ACC112 (cell line): ENCODE results near the gene CRYBG3.
A peak's percentile ranks its signal among the peaks of the same experiment; 100 is the strongest.

Experiments used
- H2AFZ ChIP-seq: fragments of 200-600 bp; sonication (generic); one replicate; pipeline ENCODE4 v1.6.0; 2017; ENCODE audit warnings: antibody characterized with exemption, low read length; ENCODE audit not compliant: unreplicated experiment
- H3K27ac ChIP-seq: fragments of 200-600 bp; sonication (generic); 2 replicates; pipeline ENCODE4 v1.5.1; 2014; ENCODE audit warnings: low read depth, mild to moderate bottlenecking, antibody characterized with exemption, low read length, moderate library complexity
- H3K27me3 ChIP-seq: fragments of 200-600 bp; sonication (generic); 2 replicates; pipeline ENCODE4 v1.6.1; 2014; ENCODE audit warnings: mild to moderate bottlenecking, antibody characterized with exemption, low read length, moderate library complexity, mixed read lengths; ENCODE audit not compliant: insufficient read depth
- H3K36me3 ChIP-seq: fragments of 200-600 bp; sonication (generic); 2 replicates; pipeline ENCODE4 v1.6.1; 2016; ENCODE audit warnings: mild to moderate bottlenecking, antibody characterized with exemption, low read length, moderate library complexity, mixed read lengths; ENCODE audit not compliant: insufficient read depth
- H3K4me1 ChIP-seq: fragments of 200-600 bp; sonication (generic); one replicate; pipeline ENCODE4 v1.6.1; 2016; ENCODE audit warnings: low read length, mixed read lengths; ENCODE audit not compliant: insufficient read depth, unreplicated experiment, control insufficient read depth
- H3K4me3 ChIP-seq: fragments of 200-600 bp; sonication (generic); 2 replicates; pipeline ENCODE4 v1.5.1; 2014; ENCODE audit warnings: mild to moderate bottlenecking, low read depth, low read length
- H3K79me2 ChIP-seq: fragments of 200-600 bp; sonication (generic); one replicate; pipeline ENCODE4 v1.6.0; 2016; ENCODE audit warnings: low read length; ENCODE audit not compliant: control insufficient read depth, unreplicated experiment, insufficient read depth

The CRYBG3 gene

GRCh38 chr3:97940034-97940433 is 118.2 kb downstream of the CRYBG3 start:
- no peak overlapping the region for H3K27ac ChIP-seq
- H3K79me2 ChIP-seq, result no peaks in the 10 kb centered on the region
- H3K4me3 ChIP-seq, result no peak overlapping the region
- H3K4me1 ChIP-seq, result no peaks in the 10 kb centered on the region
- H2AFZ ChIP-seq, result no peak overlapping the region
- H3K36me3 ChIP-seq, result peaks cover 17% of the 10 kb centered on the region
- no peaks in the 10 kb centered on the region for H3K27me3 ChIP-seq

- Histone ChIP-seq H3K4me3 (no peak overlapping the region), H3K4me1 (no peaks in the 10 kb centered on the region), H3K27ac (no peak overlapping the region), H2AFZ (no peak overlapping the region), H3K36me3 (peaks cover 29% of the 10 kb centered on the region), H3K27me3 (no peaks in the 10 kb centered on the region), H3K79me2 (no peaks in the 10 kb centered on the region)
Observed at GRCh38 chr3:97942801-97943546, 121.2 kb downstream of the CRYBG3 start.

GRCh38 chr3:97948351-97949109 is 126.7 kb downstream of the CRYBG3 start:
- Histone ChIP-seq H2AFZ (no peak overlapping the region), H3K4me3 (no peak overlapping the region), H3K27ac (no peak overlapping the region), H3K4me1 (peaks cover 14% of the 10 kb centered on the region), H3K36me3 (peaks cover 37% of the 10 kb centered on the region), H3K27me3 (no peaks in the 10 kb centered on the region), H3K79me2 (no peaks in the 10 kb centered on the region)

GRCh38 chr3:97949110-97949485 is 127.3 kb downstream of the CRYBG3 start:
- no peak overlapping the region for H2AFZ ChIP-seq
- no peaks in the 10 kb centered on the region for H3K79me2 ChIP-seq
- H3K36me3 ChIP-seq, result peaks cover 39% of the 10 kb centered on the region
- peaks cover 14% of the 10 kb centered on the region for H3K4me1 ChIP-seq
- no peaks in the 10 kb centered on the region for H3K27me3 ChIP-seq
- no peak overlapping the region for H3K4me3 ChIP-seq
- H3K27ac ChIP-seq, result no peak overlapping the region

GRCh38 chr3:97949743-97950142 is 127.9 kb downstream of the CRYBG3 start:
- no peak overlapping the region for H3K4me3 ChIP-seq
- H3K36me3 ChIP-seq, result peaks cover 44% of the 10 kb centered on the region
- H3K27ac ChIP-seq, result no peak overlapping the region

GRCh38 chr3:97950360-97950759 is 128.5 kb downstream of the CRYBG3 start:
- Histone ChIP-seq H3K27me3 (no peaks in the 10 kb centered on the region), H3K79me2 (no peaks in the 10 kb centered on the region), H2AFZ (no peak overlapping the region), H3K36me3 (peaks cover 39% of the 10 kb centered on the region), H3K27ac (no peak overlapping the region), H3K4me3 (no peak overlapping the region), H3K4me1 (peaks cover 14% of the 10 kb centered on the region)

More at GRCh38 chr3:97949743-97950142, 127.9 kb downstream of the CRYBG3 start:
- Histone ChIP-seq H3K79me2 (no peaks in the 10 kb centered on the region), H3K4me1 (peaks cover 14% of the 10 kb centered on the region), H3K27me3 (no peaks in the 10 kb centered on the region), H2AFZ (no peak overlapping the region)

GRCh38 chr3:97952280-97952679 is 130.5 kb downstream of the CRYBG3 start:
- Histone ChIP-seq H2AFZ (no peak overlapping the region), H3K27ac (peak overlapping the region; percentile 68), H3K27me3 (no peaks in the 10 kb centered on the region), H3K4me3 (no peak overlapping the region), H3K79me2 (no peaks in the 10 kb centered on the region), H3K4me1 (peaks cover 14% of the 10 kb centered on the region), H3K36me3 (peaks cover 26% of the 10 kb centered on the region)

- no peak overlapping the region for H3K4me3 ChIP-seq
- peaks cover 30% of the 10 kb centered on the region for H3K36me3 ChIP-seq
- no peaks in the 10 kb centered on the region for H3K27me3 ChIP-seq
- peak overlapping the region; percentile 68 for H3K27ac ChIP-seq
- no peaks in the 10 kb centered on the region for H3K79me2 ChIP-seq
- no peak overlapping the region for H2AFZ ChIP-seq
- H3K4me1 ChIP-seq, result peaks cover 18% of the 10 kb centered on the region
Observed at GRCh38 chr3:97952872-97953271, 131.1 kb downstream of the CRYBG3 start.

- Histone ChIP-seq H3K4me3 (no peak overlapping the region), H3K79me2 (no peaks in the 10 kb centered on the region), H3K27ac (no peak overlapping the region), H3K36me3 (peaks cover 33% of the 10 kb centered on the region), H2AFZ (no peak overlapping the region), H3K27me3 (no peaks in the 10 kb centered on the region), H3K4me1 (peaks cover 30% of the 10 kb centered on the region)
Observed at GRCh38 chr3:97954228-97954827, 132.5 kb downstream of the CRYBG3 start.

GRCh38 chr3:97956051-97956450 is 134.2 kb downstream of the CRYBG3 start:
- Histone ChIP-seq H3K4me3 (no peak overlapping the region), H3K36me3 (peaks cover 26% of the 10 kb centered on the region)

More at GRCh38 chr3:97956051-97956450, 134.2 kb downstream of the CRYBG3 start:
- Histone ChIP-seq H3K4me1 (peaks cover 32% of the 10 kb centered on the region), H3K27me3 (no peaks in the 10 kb centered on the region), H2AFZ (no peak overlapping the region), H3K27ac (no peak overlapping the region), H3K79me2 (no peaks in the 10 kb centered on the region)
